ENCODE measurements around the gene NKIRAS1.

DNA sequence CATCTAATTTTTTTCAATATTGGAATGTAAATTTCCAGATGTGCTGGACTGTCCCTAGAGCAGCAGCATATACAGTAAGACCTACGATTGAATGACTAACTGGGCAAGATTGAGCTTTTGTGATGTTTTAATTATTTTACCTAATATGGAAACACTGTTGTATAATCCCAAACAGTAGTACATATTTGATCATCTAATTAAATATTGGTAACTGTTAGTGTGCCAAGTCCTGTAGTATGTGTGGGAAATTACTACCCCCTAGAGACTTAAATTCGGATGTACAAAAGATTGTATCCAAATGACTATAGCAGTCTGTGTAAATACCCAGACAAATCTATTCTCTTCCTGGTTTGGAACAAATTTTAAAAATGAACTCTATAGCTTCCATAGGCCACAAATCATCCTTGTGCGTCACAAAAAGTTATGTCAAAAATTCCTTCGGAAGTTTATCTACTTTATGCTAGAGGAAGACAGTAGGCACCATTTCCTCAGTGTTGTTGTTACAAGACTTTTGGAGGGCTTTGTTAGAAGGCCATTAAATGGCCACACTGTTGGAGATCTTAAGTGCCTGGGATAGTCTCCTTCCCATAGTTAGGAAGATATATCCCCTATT is 41.6 kb downstream of the NKIRAS1 start:
- TF ChIP-seq, protein P1, sequence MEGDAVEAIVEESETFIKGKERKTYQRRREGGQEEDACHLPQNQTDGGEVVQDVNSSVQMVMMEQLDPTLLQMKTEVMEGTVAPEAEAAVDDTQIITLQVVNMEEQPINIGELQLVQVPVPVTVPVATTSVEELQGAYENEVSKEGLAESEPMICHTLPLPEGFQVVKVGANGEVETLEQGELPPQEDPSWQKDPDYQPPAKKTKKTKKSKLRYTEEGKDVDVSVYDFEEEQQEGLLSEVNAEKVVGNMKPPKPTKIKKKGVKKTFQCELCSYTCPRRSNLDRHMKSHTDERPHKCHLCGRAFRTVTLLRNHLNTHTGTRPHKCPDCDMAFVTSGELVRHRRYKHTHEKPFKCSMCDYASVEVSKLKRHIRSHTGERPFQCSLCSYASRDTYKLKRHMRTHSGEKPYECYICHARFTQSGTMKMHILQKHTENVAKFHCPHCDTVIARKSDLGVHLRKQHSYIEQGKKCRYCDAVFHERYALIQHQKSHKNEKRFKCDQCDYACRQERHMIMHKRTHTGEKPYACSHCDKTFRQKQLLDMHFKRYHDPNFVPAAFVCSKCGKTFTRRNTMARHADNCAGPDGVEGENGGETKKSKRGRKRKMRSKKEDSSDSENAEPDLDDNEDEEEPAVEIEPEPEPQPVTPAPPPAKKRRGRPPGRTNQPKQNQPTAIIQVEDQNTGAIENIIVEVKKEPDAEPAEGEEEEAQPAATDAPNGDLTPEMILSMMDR (IDR thresholded peaks at IDR 0.05; ENCODE audit: insufficient read depth, low read length, poor library complexity, severe bottlenecking) = no peak
- TF ChIP-seq EZH2phosphoT487 (conservative IDR thresholded peaks at IDR 0.05; ENCODE audit: low read length) = no peak
